ENCODE measurements around the gene CD247.

- TF ChIP-seq POLR2A (IDR thresholded peaks at IDR 0.05) (no peak), CTCF (IDR thresholded peaks at IDR 0.05) (peak; percentile 54 to 85 (median 76))
Observed at GRCh38 chr1:167442142-167442848, 76.0 kb downstream of the CD247 start.

All from thyroid gland (tissue), 4 donors.